Measurements from ENCODE around the gene SH3GLB1.

- no peak for TF ChIP-seq POLR2A (IDR thresholded peaks at IDR 0.05)
- TF ChIP-seq, protein P1, sequence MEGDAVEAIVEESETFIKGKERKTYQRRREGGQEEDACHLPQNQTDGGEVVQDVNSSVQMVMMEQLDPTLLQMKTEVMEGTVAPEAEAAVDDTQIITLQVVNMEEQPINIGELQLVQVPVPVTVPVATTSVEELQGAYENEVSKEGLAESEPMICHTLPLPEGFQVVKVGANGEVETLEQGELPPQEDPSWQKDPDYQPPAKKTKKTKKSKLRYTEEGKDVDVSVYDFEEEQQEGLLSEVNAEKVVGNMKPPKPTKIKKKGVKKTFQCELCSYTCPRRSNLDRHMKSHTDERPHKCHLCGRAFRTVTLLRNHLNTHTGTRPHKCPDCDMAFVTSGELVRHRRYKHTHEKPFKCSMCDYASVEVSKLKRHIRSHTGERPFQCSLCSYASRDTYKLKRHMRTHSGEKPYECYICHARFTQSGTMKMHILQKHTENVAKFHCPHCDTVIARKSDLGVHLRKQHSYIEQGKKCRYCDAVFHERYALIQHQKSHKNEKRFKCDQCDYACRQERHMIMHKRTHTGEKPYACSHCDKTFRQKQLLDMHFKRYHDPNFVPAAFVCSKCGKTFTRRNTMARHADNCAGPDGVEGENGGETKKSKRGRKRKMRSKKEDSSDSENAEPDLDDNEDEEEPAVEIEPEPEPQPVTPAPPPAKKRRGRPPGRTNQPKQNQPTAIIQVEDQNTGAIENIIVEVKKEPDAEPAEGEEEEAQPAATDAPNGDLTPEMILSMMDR (IDR thresholded peaks at IDR 0.05): no peak
- no peak for TF ChIP-seq EP300 (IDR thresholded peaks at IDR 0.05)
- TF ChIP-seq POLR2AphosphoS5 (IDR thresholded peaks at IDR 0.05): no peak
Measured at GRCh38 chr1:86765674-86766073, 61.3 kb downstream of the SH3GLB1 start.
